K562 (cell line): ENCODE data around the gene TTC24. TPM values are rescaled to one million over a fixed set of nuclear protein-coding genes. Genes with fewer than 3 reads are reported as not detected.

Experiments used
- ATAC-seq: fragments of 200-7000 bp; cut with Tn5 transposase; 3 replicates; pipeline ENCODE4 v1.9.1; 2020; ENCODE audit warnings: moderate library complexity
- BruUV-seq: library from RNA; stranded (reverse); fragments of 400-500 nt; replicated peaks from 2 replicates; lab custom pipeline; 2021; lab: Mats Ljungman, UMichigan
- CTCF ChIA-PET: fragments of 300-600 bp; formaldehyde crosslinking; extraction: SDS; loops from one replicate; lab custom pipeline; 2021; ENCODE audit warnings: low intra/inter-chr PET ratio; lab: Yijun Ruan, JAX
- POLR2A ChIA-PET: fragments of 300-600, 350-650 bp; sonication (Branson Sonifier 250); formaldehyde crosslinking; extraction: SDS; loops from one replicate; lab custom pipeline; 2021; ENCODE audit warnings: antibody characterized with exemption, inconsistent platforms; lab: Yijun Ruan, JAX
- DNase-seq, 4 experiments: peaks; one replicate each; pipeline versions ENCODE4 v3.0.0 to v3.0.0-alpha.2; 2011 to 2018; ENCODE audit warnings: low spot score in 3 of 4, mixed read lengths in 3 of 4; ENCODE audit errors: extremely low read depth in 1 of 4
- FAIRE-seq: peaks from 2 replicates; lab custom pipeline; 2011; peaks lifted over from hg19 to GRCh38; lab: Jason Lieb, UNC
- H2AFZ ChIP-seq: 2 replicates; pipeline ENCODE4 v1.6.0; 2011; ENCODE audit warnings: low read depth, low read length, control low read depth, inconsistent platforms
- H3K27ac ChIP-seq: fragments of 200-600 bp; 3 replicates; pipeline ENCODE4 v1.8.0; 2011; ENCODE audit warnings: low read depth, mild to moderate bottlenecking, control low read depth, inconsistent platforms, low read length, moderate library complexity, mixed read lengths; ENCODE audit errors: extremely low read depth
- H3K27me3 ChIP-seq, 2 experiments: fragments of 300-600 bp in 1 of 2; 2 replicates in 1 of 2; 3 replicates in 1 of 2; pipeline versions ENCODE4 v1.6.0 to v1.8.0; 2011; ENCODE audit warnings: inconsistent platforms in 2 of 2, low read length in 2 of 2, mild to moderate bottlenecking in 1 of 2, mixed read lengths in 1 of 2, moderate library complexity in 1 of 2; ENCODE audit not compliant: control insufficient read depth in 2 of 2, insufficient read depth in 2 of 2
- H3K36me3 ChIP-seq: fragments of 300-600 bp; 3 replicates; pipeline ENCODE4 v1.8.0; 2011; ENCODE audit warnings: mild to moderate bottlenecking, low read length, inconsistent platforms; ENCODE audit not compliant: control insufficient read depth, insufficient read depth
- H3K4me1 ChIP-seq, 2 experiments: fragments of 200-600 bp in 1 of 2; replicated peaks in 1 of 2; 2 replicates in 1 of 2; 3 replicates in 1 of 2; pipeline versions ENCODE4 v1.5.1 to v1.8.0; 2011; ENCODE audit warnings: inconsistent platforms in 2 of 2, low read length in 2 of 2, mild to moderate bottlenecking in 1 of 2, mixed read lengths in 1 of 2, moderate library complexity in 1 of 2; ENCODE audit not compliant: control insufficient read depth in 2 of 2, insufficient read depth in 2 of 2
- H3K4me2 ChIP-seq: 2 replicates; pipeline ENCODE4 v1.6.1; 2011; ENCODE audit warnings: low read length, control low read depth, inconsistent platforms, mixed read lengths; ENCODE audit not compliant: insufficient read depth
- H3K4me3 ChIP-seq: fragments of 200-600 bp; sonication (generic), shearing (Covaris generic); 2 replicates; pipeline ENCODE4 v1.5.1; 2016; ENCODE audit warnings: control low read depth, inconsistent platforms
- H3K79me2 ChIP-seq: fragments of 200-600 bp; 3 replicates; pipeline ENCODE4 v1.8.0; 2011; ENCODE audit warnings: low read length, inconsistent platforms; ENCODE audit not compliant: control insufficient read depth, insufficient read depth
- H3K9ac ChIP-seq, 2 experiments: 2 replicates each; pipeline versions ENCODE4 v1.6.0 to v1.6.1; 2011; ENCODE audit warnings: low read depth in 2 of 2, low read length in 2 of 2, control low read depth in 1 of 2, inconsistent platforms in 1 of 2, mild to moderate bottlenecking in 1 of 2, mixed read lengths in 1 of 2; ENCODE audit not compliant: insufficient read depth in 1 of 2
- H3K9me1 ChIP-seq: one replicate; pipeline ENCODE4 v1.6.0; 2011; ENCODE audit warnings: inconsistent platforms, mild to moderate bottlenecking, low read length, moderate library complexity; ENCODE audit not compliant: control insufficient read depth, insufficient read depth
- H3K9me3 ChIP-seq: replicated peaks from 2 replicates; pipeline ENCODE4 v1.5.1; 2011; ENCODE audit warnings: low read depth, low read length, inconsistent platforms; ENCODE audit not compliant: control insufficient read depth, insufficient read depth
- H4K20me1 ChIP-seq: replicated peaks from 2 replicates; pipeline ENCODE4 v1.6.1; 2011; ENCODE audit warnings: low read length, inconsistent platforms, mixed read lengths; ENCODE audit not compliant: control insufficient read depth, insufficient read depth
- BRF2 ChIP-seq: IDR thresholded peaks from 3 replicates; pipeline ENCODE4 v1.6.1; 2011; ENCODE audit warnings: borderline replicate concordance, mild to moderate bottlenecking; ENCODE audit not compliant: insufficient read length, insufficient read depth
- CUX1 ChIP-seq: fragments of 200-800 bp; sonication (Bioruptor generic); IDR thresholded peaks from 2 replicates; pipeline ENCODE4 v1.6.1; 2016; ENCODE audit warnings: missing genetic modification characterization, missing compliant biosample characterization
- ETV6 ChIP-seq, 3 experiments: fragments of 150-350 bp in 1 of 3; sonication (generic) in 1 of 3; formaldehyde crosslinking in 1 of 3; IDR thresholded peaks; 2 replicates each; pipeline versions ENCODE4 v1.6.1 to v1.8.0; 2014 to 2022; ENCODE audit warnings: borderline replicate concordance in 2 of 3, low read depth in 2 of 3, antibody characterized with exemption in 1 of 3, low read length in 1 of 3, mild to moderate bottlenecking in 1 of 3, missing genetic modification reagents in 1 of 3
- RBFOX2 ChIP-seq: fragments of 200-400 bp; formaldehyde crosslinking; IDR thresholded peaks from 2 replicates; pipeline ENCODE4 v1.6.1; 2017; ENCODE audit warnings: low read depth, mild to moderate bottlenecking, low read length, moderate library complexity
- SRSF7 ChIP-seq: fragments of 200-400 bp; formaldehyde crosslinking; optimal IDR thresholded peaks from 2 replicates; pipeline ENCODE3; 2017; ENCODE audit warnings: mild to moderate bottlenecking, low read depth, low read length
- ZNF121 ChIP-seq: sonication (generic); formaldehyde crosslinking; conservative IDR thresholded peaks from 2 replicates; pipeline ENCODE4 v1.8.0; 2022; ENCODE audit warnings: missing genetic modification reagents
- ZNF699 ChIP-seq: fragments of 250-450 bp; sonication (Bioruptor Pico); IDR thresholded peaks from 2 replicates; pipeline ENCODE4 v1.8.0; 2021; ENCODE audit warnings: mild to moderate bottlenecking, moderate library complexity; ENCODE audit not compliant: insufficient replicate concordance
- ZNF764 ChIP-seq: fragments of 250-450 bp; sonication (Bioruptor Pico); IDR thresholded peaks from 2 replicates; pipeline ENCODE4 v1.4.0; 2020; ENCODE audit warnings: low read depth, mild to moderate bottlenecking, moderate library complexity
- WGBS: fragments of 100-300 bp; shearing (Covaris generic); methylation state at CpG from one replicate; pipeline ENCODE4 v1.1.6; 2016; ENCODE audit warnings: low coverage, mixed read lengths; ENCODE audit not compliant: insufficient coverage; ENCODE audit errors: missing lambda C conversion rate; 5-methylcytosine and 5-hydroxymethylcytosine counted together
- in situ Hi-C: fragments of 300-500 bp; cut with MboI; formaldehyde crosslinking; loops from 4 replicates; pipeline ENCODE4 v1.15.0; 2018; ENCODE audit warnings: inconsistent platforms, mixed read lengths
- intact Hi-C: fragments of 100-400 bp; cut with micrococcal nuclease; formaldehyde crosslinking; loops from 2 replicates; pipeline ENCODE4 v1.14.2; 2022
- polyA plus RNA-seq, 8 experiments: library from polyadenylated mRNA; depleted of rRNA in 4 of 8; stranded (reverse) in 5 of 8; unstranded in 3 of 8; fragments of >200 nt; fragmentation: Nextera tagmentation in 2 of 8; fragmentation: Illumina TruSeq in 1 of 8; extraction: Ambion mirVana in 2 of 8; extraction: Trizol in 1 of 8; gene quantifications; 2 replicates each; pipeline versions ENCODE4 v1.2.1 to v1.2.3, GENCODE V29; 2011 to 2014; ENCODE audit warnings: inconsistent platforms in 1 of 8, missing spikeins in 1 of 8
- total RNA-seq, 7 experiments: library from RNA; depleted of rRNA in 6 of 7; stranded (reverse); fragments of >200 nt in 6 of 7; fragmentation: Illumina TruSeq in 2 of 7; extraction: Trizol in 2 of 7; gene quantifications; 2 replicates each; pipeline versions ENCODE4 v1.2.1 to v1.2.3, GENCODE V29; 2011 to 2021; ENCODE audit warnings: low replicate concordance in 1 of 7

The TTC24 gene
- total and polyA plus RNA-seq, 9 of the 15 experiments (the other 6 are each of a cell fraction or from before 2014, with no cell fraction given), result not detected

- in situ Hi-C loops, result no loop called here
- intact Hi-C loops, result no loop called here
- Histone ChIP-seq H3K36me3 (no peaks in the 10 kb centered on the region), H3K9me3 (no peaks in the 10 kb centered on the region), H3K79me2 (no peaks in the 10 kb centered on the region), H2AFZ (peak overlapping the region; percentile 65), H3K27me3 (no peaks in the 10 kb centered on the region), H4K20me1 (no peaks in the 10 kb centered on the region), H3K4me3 (no peak overlapping the region), H3K9me1 (no peaks in the 10 kb centered on the region), H3K9ac (peak overlapping the region; percentile 4 to 79; a peak in 1 of 4 replicates), H3K27ac (0 out of 3 replicates have a peak overlapping the region, but pooled peaks have one; percentile 15), H3K4me2 (peak overlapping the region; percentile 67), H3K4me1 (peaks cover 17 to 23% of the 10 kb centered on the region in 2 experiments)
- BruUV-seq, result no TSS peak
- peak; percentile 55 for ATAC-seq
- no peak for TF ChIP-seq BRF2
- no peak for TF ChIP-seq ZNF699 (CRISPR knock-in tag)
- TF ChIP-seq SRSF7, result no peak
- no peak for TF ChIP-seq RBFOX2
- no peak for TF ChIP-seq ETV6 (IDR thresholded peaks at IDR 0.05; ENCODE audit: borderline replicate concordance in 1 of 2, low read depth in 2 of 2, low read length in 1 of 2)
- no peak for TF ChIP-seq ETV6 (CRISPR knock-in tag; IDR thresholded peaks at IDR 0.05; ENCODE audit: borderline replicate concordance)
- no peak for TF ChIP-seq CUX1 (CRISPR knock-in tag)
- TF ChIP-seq ZNF121 (CRISPR knock-in tag), result 0 out of 2 replicates have a peak, but pooled peaks have one; percentile 21
- TF ChIP-seq ZNF764 (CRISPR knock-in tag), result no peak
- ChIA-PET CTCF (no interaction called here), POLR2A (interaction anchor here (1.6 kb wide), 1 partner anchor 8 kb away, joined by 5 read pairs; no protein-coding TSS in a partner anchor)
- WGBS, result 4% methylated on average over 4 of the region's 4 CpGs
- peak in 1 of 4 experiments; percentile 12 for DNase-seq
- no peak for FAIRE-seq
Measured at GRCh38 chr1:156615946-156616345, 36.4 kb downstream of the TTC24 start.
